GM12801 (cell line): Measurements from ENCODE around the gene ARCN1.

ENCODE experiments used
- CTCF ChIP-seq: IDR thresholded peaks from one replicate; pipeline ENCODE4 v1.5.1; 2011; ENCODE audit warnings: control low read depth; ENCODE audit not compliant: insufficient read length; ENCODE audit errors: extremely low read depth

Gene ARCN1

GRCh38 chr11:118650366-118650765 lies 78.2 kb downstream of the ARCN1 start:
- no peak for TF ChIP-seq CTCF

- no peak for TF ChIP-seq CTCF
Observed at GRCh38 chr11:118651820-118652219, 79.6 kb downstream of the ARCN1 start.
